Breast epithelium (tissue), 4 donors: ENCODE measurements around the gene SOX18. TPM values are rescaled to one million over a fixed set of nuclear protein-coding genes. Genes with fewer than 3 reads are reported as not detected.

Experiments
- DNase-seq, 2 donors: peaks; one replicate each; pipeline ENCODE4 v3.0.0-alpha.2; 2019; ENCODE audit warnings: low spot score in 2 of 2
- H3K27ac ChIP-seq, 2 donors: fragments of 200-600 bp; sonication (generic) in 1 of 2; one replicate each; pipeline ENCODE4 v1.5.1; 2016 to 2019; ENCODE audit warnings: mild to moderate bottlenecking in 1 of 2
- H3K27me3 ChIP-seq, 2 donors: fragments of 200-600 bp; sonication (generic) in 1 of 2; one replicate each; pipeline versions ENCODE4 v1.5.1 to v1.6.0; 2017 to 2019; ENCODE audit warnings: control low read depth in 1 of 2, mild to moderate bottlenecking in 1 of 2
- H3K36me3 ChIP-seq: fragments of 200-600 bp; one replicate; pipeline ENCODE4 v1.5.1; 2019
- H3K4me1 ChIP-seq, 2 donors: fragments of 200-600 bp; sonication (generic); one replicate each; pipeline ENCODE4 v1.5.1; 2016 to 2019; ENCODE audit warnings: control low read depth in 1 of 2
- H3K4me3 ChIP-seq, 3 donors: fragments of 200-600 bp; sonication (generic); 1 replicate in 2 of 3; 2 replicates in 1 of 3; pipeline ENCODE4 v1.5.1; 2016 to 2019; ENCODE audit warnings: mild to moderate bottlenecking in 3 of 3, moderate library complexity in 2 of 3
- H3K9me3 ChIP-seq, 2 donors: fragments of 200-600 bp; sonication (generic) in 1 of 2; one replicate each; pipeline ENCODE4 v1.5.1; 2016 to 2019; ENCODE audit warnings: control low read depth in 1 of 2
- POLR2A ChIP-seq: fragments of 450-650 bp; IDR thresholded peaks from one replicate; pipeline ENCODE4 v1.6.1; 2016; ENCODE audit warnings: antibody characterized with exemption, mild to moderate bottlenecking, moderate library complexity
- POLR2AphosphoS5 ChIP-seq, 3 donors: sonication (generic); formaldehyde crosslinking; IDR thresholded peaks; one replicate each; pipeline ENCODE4 v1.6.1; 2017; ENCODE audit warnings: antibody characterized with exemption in 3 of 3
- intact Hi-C: fragments of 100-400 bp; cut with DNase I; formaldehyde crosslinking; loops from one replicate; pipeline ENCODE4 v1.15.1; 2023; ENCODE audit warnings: low total_unique reads
- total RNA-seq, 3 donors: library from RNA; depleted of rRNA; stranded (reverse); fragments of >200 nt; gene quantifications; one replicate each; pipeline ENCODE4 v1.1.0, GENCODE V29; 2016
- TF ChIP-seq, protein P1 (sequence below), 3 donors: fragments of 450-650 bp; IDR thresholded peaks; one replicate each; pipeline ENCODE4 v1.5.1; 2016 to 2017; ENCODE audit warnings: antibody characterized with exemption in 3 of 3, mild to moderate bottlenecking in 3 of 3, moderate library complexity in 3 of 3

The SOX18 gene
- total RNA-seq, 3 donors from 2014 or later = 1.8 to 8.8 (median 3.2) TPM

DNA sequence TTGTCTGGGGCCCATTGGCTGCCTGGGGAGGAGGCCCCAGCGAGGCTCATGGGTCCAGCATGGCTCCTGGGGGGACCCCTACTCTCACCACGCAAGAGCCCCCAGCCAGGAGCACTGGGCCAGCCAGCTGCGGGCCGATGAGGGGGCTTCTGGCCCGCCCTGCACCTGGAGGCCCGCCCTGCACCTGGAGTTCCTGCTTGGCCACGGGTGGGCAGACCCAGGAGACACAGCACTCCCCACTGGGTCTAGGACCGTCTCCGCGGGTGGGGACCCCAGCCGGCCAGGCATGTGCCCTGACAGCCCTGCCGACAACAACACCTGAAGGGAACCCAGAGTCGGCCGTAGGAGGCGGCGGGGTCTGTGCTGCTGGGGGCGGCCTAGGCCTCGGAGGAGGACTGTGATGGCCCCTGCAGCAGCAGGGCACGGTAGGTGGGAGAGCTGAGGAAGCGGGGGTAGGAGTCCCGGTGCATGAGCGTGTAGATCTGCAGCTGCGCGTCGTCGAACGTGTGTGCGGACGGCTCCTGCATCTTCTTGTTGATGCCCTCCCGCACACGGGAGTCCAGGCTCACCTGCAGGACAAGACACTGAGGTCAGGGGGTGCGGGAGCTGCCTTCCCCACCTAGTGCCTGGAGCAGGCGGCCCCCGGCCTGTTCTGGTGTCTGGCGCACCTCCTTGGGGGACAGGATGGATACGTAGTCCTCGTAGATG, 24.2 kb upstream of the SOX18 start:
- Histone ChIP-seq H3K9me3 (no peaks in the 10 kb centered on the region), H3K27me3 (no peaks in the 10 kb centered on the region), H3K27ac (no peak overlapping the region), H3K36me3 (no peaks in the 10 kb centered on the region), H3K4me3 (no peak overlapping the region), H3K4me1 (peaks cover 3 to 4% of the 10 kb centered on the region in 2 donors)
- DNase-seq = no peak
- no peak for TF ChIP-seq POLR2AphosphoS5 (IDR thresholded peaks at IDR 0.05)
- intact Hi-C loops = no loop called here

DNA sequence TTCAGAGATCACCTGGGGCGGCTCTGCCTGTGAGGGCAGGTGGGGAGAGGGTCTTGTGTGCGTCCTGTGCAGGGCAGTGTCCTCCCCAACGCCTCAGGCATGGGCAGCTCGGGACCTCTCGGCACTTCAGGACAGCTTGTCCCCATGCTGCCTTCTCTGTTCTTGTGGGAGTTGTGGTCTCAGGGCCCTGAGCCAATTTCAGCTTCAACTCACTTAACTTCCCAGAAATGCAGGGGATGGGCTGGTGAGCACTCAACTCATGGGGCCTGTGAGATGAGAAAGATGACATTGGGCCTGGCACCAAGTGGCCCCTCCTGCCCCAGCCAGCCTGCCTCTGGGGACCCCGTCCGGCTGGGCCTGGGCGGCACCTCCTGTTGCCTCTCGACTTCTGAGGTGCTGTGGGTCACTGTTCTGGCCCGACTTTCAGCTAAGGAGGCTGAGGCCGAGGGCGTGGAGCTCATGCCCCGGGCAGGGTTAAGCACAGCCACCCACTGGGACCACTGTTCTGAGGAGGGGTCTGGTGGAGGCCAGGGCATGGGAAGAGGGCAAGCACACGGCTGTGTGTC, 23.1 kb upstream of the SOX18 start:
- Histone ChIP-seq H3K4me1 (no peaks in the 10 kb centered on the region), H3K4me3 (no peak overlapping the region), H3K36me3 (no peaks in the 10 kb centered on the region), H3K27ac (no peak overlapping the region), H3K9me3 (no peaks in the 10 kb centered on the region), H3K27me3 (no peaks in the 10 kb centered on the region)
- intact Hi-C loops = no loop called here
- no peak for DNase-seq
- TF ChIP-seq, protein P1, sequence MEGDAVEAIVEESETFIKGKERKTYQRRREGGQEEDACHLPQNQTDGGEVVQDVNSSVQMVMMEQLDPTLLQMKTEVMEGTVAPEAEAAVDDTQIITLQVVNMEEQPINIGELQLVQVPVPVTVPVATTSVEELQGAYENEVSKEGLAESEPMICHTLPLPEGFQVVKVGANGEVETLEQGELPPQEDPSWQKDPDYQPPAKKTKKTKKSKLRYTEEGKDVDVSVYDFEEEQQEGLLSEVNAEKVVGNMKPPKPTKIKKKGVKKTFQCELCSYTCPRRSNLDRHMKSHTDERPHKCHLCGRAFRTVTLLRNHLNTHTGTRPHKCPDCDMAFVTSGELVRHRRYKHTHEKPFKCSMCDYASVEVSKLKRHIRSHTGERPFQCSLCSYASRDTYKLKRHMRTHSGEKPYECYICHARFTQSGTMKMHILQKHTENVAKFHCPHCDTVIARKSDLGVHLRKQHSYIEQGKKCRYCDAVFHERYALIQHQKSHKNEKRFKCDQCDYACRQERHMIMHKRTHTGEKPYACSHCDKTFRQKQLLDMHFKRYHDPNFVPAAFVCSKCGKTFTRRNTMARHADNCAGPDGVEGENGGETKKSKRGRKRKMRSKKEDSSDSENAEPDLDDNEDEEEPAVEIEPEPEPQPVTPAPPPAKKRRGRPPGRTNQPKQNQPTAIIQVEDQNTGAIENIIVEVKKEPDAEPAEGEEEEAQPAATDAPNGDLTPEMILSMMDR (IDR thresholded peaks at IDR 0.05) = no peak
- TF ChIP-seq POLR2AphosphoS5 (IDR thresholded peaks at IDR 0.05) = no peak

DNA sequence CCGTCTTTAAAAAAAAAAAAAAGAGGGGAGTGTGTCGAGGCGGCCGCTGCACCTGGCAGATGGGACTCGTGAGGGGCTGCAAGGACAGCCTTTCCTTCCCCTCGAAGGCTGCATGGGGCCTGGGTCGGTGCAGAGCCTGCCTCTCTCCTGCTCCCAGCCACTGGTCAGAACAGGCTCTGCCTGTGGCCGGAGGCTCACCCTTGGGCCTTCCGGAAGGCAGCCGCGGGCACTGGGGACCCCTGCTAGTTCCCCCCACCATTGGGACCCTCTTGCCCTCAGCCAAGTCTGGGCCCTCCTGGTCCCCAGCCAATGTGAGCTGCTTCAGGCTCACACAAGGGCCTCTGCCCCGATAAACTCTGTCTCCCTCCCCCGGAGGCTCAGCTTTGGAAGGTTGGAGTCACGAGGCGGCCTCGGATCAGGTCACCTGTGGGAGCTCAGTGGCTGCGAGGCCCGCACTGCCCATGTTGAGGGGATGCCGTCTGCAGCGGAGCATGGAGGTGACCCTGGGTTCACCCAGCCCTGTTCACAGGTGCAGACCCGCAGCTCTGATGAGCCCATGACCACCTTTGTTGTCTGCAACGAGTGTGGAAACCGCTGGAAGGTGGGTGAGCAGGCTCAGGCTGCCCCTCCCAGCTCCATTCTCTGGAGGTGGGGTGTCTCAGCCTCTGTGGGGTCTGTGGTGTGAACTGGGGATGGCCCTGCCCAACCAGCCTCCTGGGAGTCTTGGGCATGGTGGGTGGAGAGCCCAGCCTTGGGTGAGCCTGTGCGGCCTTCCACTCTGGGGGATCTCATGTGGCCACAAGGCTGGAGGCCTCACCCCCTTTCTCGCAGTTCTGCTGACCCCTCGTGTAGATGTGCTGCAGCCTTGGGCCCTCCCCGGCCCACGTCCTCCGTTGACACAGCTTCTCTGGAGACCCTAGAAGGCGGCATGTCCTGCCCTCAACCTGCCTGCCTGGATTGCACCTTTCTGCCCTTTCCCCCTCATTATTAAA, 22.2 kb upstream of the SOX18 start:
- H3K9me3 ChIP-seq = no peaks in the 10 kb centered on the region
- TF ChIP-seq POLR2AphosphoS5 (IDR thresholded peaks at IDR 0.05) (no peak), POLR2A (no peak)
- TF ChIP-seq, protein P1 (IDR thresholded peaks at IDR 0.05) = no peak
- intact Hi-C loops = no loop called here
- H3K4me1 ChIP-seq = no peaks in the 10 kb centered on the region
- DNase-seq = no peak
- no peaks in the 10 kb centered on the region for H3K36me3 ChIP-seq
- H3K27ac ChIP-seq = no peak overlapping the region
- no peaks in the 10 kb centered on the region for H3K27me3 ChIP-seq
- H3K4me3 ChIP-seq = no peak overlapping the region

DNA sequence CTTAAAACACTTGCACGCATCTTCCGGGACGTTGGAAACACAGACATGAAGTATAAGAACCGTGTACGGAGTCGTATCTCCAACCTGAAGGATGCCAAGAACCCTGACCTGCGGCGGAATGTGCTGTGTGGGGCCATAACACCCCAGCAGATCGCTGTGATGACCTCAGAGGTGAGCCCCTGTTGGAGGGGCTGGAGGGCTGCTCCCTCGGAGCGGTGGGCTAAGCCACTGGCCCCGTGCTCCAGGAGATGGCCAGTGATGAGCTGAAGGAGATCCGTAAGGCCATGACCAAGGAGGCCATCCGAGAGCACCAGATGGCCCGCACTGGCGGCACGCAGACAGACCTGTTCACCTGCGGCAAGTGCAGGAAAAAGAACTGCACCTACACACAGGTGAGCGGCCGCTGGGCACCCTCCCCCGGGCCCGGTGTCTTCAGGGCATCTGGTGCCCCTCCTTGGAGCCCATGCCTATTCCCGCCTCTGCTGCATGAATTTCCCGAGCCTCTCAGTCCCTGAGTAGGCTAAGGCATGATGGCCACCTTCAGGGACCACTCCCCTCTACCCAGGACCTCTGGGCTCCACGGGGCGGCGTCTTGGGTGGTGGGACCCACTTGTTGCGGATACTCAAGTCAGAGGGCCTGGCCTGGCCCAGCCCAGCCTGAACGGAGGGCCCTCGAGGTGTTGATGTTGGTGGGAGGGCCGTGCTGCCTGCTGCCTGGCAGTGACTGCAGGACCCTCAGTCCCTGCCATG, 21.0 kb upstream of the SOX18 start:
- TF ChIP-seq POLR2AphosphoS5 (IDR thresholded peaks at IDR 0.05) (no peak), POLR2A (no peak)
- TF ChIP-seq, protein P1 (IDR thresholded peaks at IDR 0.05) = no peak
- Histone ChIP-seq H3K36me3 (no peaks in the 10 kb centered on the region), H3K27me3 (no peaks in the 10 kb centered on the region), H3K4me3 (no peak overlapping the region), H3K9me3 (no peaks in the 10 kb centered on the region), H3K4me1 (no peaks in the 10 kb centered on the region), H3K27ac (no peak overlapping the region)
- intact Hi-C loops = no loop called here
- DNase-seq = no peak

DNA sequence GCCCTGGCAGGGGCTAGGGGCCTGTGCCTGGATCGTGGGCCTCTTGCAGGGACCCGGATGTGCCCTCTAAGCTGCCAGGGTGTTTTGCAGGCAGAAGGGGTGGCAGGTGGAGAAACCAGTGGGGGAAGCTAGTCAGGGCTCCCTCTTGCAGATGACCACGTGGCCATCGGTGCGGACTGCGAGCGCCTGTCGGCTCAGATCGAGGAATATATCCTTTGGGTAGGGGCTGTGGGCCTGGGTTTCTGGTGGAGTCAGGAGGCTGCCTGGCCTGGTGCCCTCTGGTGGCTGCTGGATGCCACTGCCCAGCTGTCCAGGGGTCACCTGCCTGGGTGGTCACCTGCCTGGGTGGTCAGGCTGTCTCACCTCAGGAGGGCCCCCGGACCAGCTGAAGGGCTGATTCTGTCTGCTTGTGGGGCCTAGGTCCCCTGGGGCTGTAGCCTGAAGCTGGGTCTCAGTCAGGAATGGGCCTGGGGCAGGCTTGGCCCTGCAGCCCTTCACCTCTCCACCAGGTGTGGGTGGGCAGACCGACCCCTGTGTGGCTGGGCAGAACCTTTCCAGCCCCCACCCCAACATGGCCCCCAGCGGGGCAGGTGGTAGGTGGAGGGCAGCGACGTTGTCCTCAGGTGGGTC, 20.3 kb upstream of the SOX18 start:
- Histone ChIP-seq H3K4me1 (no peaks in the 10 kb centered on the region), H3K36me3 (no peaks in the 10 kb centered on the region), H3K27me3 (no peaks in the 10 kb centered on the region), H3K9me3 (no peaks in the 10 kb centered on the region), H3K27ac (no peak overlapping the region), H3K4me3 (no peak overlapping the region)
- DNase-seq = no peak
- TF ChIP-seq, protein P1 (IDR thresholded peaks at IDR 0.05) = peak in 2 of 3 donors; percentile 42 to 45
- TF ChIP-seq POLR2AphosphoS5 (IDR thresholded peaks at IDR 0.05) = no peak
- intact Hi-C loops = no loop called here
